Testis (tissue), 3 donors: ENCODE measurements around the gene MS4A6E. TPM values are rescaled to one million over a fixed set of nuclear protein-coding genes. Genes with fewer than 3 reads are reported as not detected.
"Not testable (repeated sequence)": the region's sequence is repeated elsewhere in the genome, so short reads cannot be mapped to it uniquely, and the experiment has no call there.

Experiments used
- DNase-seq: peaks from one replicate; pipeline ENCODE4 v3.0.0-alpha.2; 2019
- H3K27ac ChIP-seq, 2 donors: fragments of 200-600 bp; sonication (generic); one replicate each; pipeline ENCODE4 v1.5.1; 2019
- H3K27me3 ChIP-seq: fragments of 200-600 bp; sonication (generic); one replicate; pipeline ENCODE4 v1.5.1; 2019
- H3K36me3 ChIP-seq: fragments of 200-600 bp; sonication (generic); one replicate; pipeline ENCODE4 v1.5.1; 2017; ENCODE audit warnings: low read depth; ENCODE audit errors: missing control alignments
- H3K4me1 ChIP-seq: fragments of 200-600 bp; sonication (generic); one replicate; pipeline ENCODE4 v1.5.1; 2019
- H3K4me3 ChIP-seq, 2 donors: fragments of 200-600 bp; sonication (generic); one replicate each; pipeline ENCODE4 v1.5.1; 2017 to 2019
- H3K9me3 ChIP-seq: fragments of 200-600 bp; sonication (generic); one replicate; pipeline ENCODE4 v1.5.1; 2017
- POLR2A ChIP-seq: fragments of 450-650 bp; IDR thresholded peaks from one replicate; pipeline ENCODE4 v1.6.1; 2017; ENCODE audit warnings: antibody characterized with exemption, mild to moderate bottlenecking, moderate library complexity
- WGBS, 2 donors: methylation state at CpG; one replicate each; pipeline ENCODE4 v1.1.5; 2018; 5-methylcytosine and 5-hydroxymethylcytosine counted together
- intact Hi-C: fragments of 100-400 bp; cut with DNase I; formaldehyde crosslinking; loops from one replicate; pipeline ENCODE4 v1.15.1; 2023; ENCODE audit warnings: low total_unique reads
- polyA plus RNA-seq: library from polyadenylated mRNA; stranded (reverse); fragments of 350-450 nt; fragmentation: Illumina TruSeq; extraction: RNeasy Lipid Tissue Mini Kit (QIAGEN cat#74804); gene quantifications from one replicate; pipeline ENCODE4 v1.2.3, GENCODE V29; 2014; ENCODE audit warnings: low read depth, low replicate concordance; ENCODE audit not compliant: insufficient read depth
- total RNA-seq, 2 donors: library from RNA; depleted of rRNA; stranded (reverse); fragments of >200 nt; gene quantifications; one replicate each; pipeline ENCODE4 v1.2.3, GENCODE V29; 2016
- TF ChIP-seq, protein P1 (sequence below), 3 experiments: fragments of 450-650 bp in 2 of 3; fragments of 200-600 bp in 1 of 3; sonication (generic) in 1 of 3; IDR thresholded peaks; one replicate each; pipeline ENCODE4 v1.5.1; 2016 to 2019; ENCODE audit warnings: antibody characterized with exemption in 3 of 3, mild to moderate bottlenecking in 2 of 3, moderate library complexity in 1 of 3

MS4A6E gene
- total and polyA plus RNA-seq, 3 donors from 2014 or later = 31.4 to 167 (median 75.4) TPM

DNA sequence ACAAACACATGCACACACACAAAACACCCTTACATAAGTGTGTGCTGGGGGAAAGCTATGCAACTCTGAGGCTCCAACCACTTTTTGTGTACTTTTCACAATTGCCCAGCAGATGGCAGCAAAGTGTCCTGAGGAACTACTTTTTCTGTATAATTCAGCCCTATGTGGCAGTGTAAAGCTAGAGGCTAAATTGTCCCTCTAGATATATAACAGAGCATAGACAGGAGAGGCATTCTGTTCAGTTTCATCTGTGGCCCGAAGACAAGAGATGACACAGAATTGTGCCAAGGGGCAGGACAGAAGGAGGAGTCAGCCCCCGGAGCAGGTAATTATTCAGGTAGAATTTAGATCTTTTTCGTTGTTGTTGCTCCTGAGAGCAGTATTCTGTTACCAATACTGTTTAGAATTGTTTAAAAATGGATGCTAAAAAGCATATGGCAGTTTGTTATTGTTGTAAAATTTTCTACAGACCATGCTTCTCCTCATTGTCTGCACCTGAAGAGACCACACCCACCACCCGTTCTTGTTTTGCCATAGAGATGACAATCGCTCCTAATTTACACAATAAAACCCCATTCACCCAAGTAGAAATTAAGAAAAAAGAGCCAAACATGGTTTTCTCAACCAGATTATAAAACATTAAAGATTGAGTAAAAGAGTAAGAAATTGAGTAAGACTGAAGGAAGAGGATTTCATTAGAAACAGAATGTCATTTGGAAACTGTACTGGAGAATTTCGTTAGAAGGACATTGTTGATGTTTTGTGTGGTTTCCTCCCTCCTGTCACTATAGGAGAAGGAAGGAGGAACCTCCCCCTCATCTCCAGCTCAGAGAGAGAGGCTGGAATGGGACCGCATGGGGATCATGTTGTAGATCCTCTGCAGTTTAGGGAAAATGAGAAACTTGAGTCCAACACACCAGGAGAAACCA, 36.8 kb downstream of the MS4A6E start:
- Histone ChIP-seq H3K4me1 (no peaks in the 10 kb centered on the region), H3K36me3 (no peaks in the 10 kb centered on the region), H3K4me3 (no peak overlapping the region), H3K27ac (no peak overlapping the region), H3K27me3 (no peaks in the 10 kb centered on the region), H3K9me3 (no peaks in the 10 kb centered on the region)
- intact Hi-C loops = no loop called here
- WGBS, 2 donors = 40 to 62% methylated on average over 7 of the region's 7 CpGs
- DNase-seq = peak; percentile 75
- TF ChIP-seq, protein P1, sequence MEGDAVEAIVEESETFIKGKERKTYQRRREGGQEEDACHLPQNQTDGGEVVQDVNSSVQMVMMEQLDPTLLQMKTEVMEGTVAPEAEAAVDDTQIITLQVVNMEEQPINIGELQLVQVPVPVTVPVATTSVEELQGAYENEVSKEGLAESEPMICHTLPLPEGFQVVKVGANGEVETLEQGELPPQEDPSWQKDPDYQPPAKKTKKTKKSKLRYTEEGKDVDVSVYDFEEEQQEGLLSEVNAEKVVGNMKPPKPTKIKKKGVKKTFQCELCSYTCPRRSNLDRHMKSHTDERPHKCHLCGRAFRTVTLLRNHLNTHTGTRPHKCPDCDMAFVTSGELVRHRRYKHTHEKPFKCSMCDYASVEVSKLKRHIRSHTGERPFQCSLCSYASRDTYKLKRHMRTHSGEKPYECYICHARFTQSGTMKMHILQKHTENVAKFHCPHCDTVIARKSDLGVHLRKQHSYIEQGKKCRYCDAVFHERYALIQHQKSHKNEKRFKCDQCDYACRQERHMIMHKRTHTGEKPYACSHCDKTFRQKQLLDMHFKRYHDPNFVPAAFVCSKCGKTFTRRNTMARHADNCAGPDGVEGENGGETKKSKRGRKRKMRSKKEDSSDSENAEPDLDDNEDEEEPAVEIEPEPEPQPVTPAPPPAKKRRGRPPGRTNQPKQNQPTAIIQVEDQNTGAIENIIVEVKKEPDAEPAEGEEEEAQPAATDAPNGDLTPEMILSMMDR (IDR thresholded peaks at IDR 0.05) = peak; percentile 53 to 68 (median 63)
- TF ChIP-seq POLR2A = no peak

DNA sequence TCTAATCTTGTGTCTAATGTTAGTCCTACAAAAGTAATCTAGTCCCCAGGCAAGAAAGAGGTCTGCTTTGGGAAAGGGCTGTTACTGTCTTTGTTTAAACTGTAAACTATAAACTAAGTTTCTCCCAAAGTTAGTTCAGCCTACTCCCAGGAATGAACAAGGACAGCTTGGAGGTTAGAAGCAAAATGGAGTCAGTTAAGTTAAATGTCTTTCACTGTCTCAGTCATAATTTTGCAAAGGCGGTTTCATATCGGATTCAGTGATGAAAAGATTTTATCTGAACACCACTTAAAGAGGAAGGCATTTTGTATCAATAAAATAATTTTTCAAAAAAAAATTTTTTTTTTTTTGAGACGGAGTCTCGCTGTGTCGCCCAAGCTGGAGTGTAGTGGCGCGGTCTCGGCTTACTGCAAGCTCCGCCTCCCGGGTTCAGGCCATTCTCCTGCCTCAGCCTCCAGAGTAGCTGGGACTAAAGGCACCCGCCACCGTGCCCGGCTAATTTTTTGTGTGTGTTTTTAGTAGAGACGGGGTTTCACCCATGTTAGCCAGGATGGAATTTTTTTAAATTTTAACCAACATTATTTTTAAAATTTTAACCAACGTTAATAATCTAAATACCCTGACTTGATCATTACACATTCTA, 39.3 kb downstream of the MS4A6E start:
- H3K4me1 ChIP-seq, H3K4me3 ChIP-seq, H3K9me3 ChIP-seq, H3K36me3 ChIP-seq, DNase-seq, intact Hi-C loops, H3K27ac ChIP-seq, H3K27me3 ChIP-seq: not testable (repeated sequence)
- WGBS, 2 donors = 79 to 83% methylated on average over 15 of the region's 15 CpGs

DNA sequence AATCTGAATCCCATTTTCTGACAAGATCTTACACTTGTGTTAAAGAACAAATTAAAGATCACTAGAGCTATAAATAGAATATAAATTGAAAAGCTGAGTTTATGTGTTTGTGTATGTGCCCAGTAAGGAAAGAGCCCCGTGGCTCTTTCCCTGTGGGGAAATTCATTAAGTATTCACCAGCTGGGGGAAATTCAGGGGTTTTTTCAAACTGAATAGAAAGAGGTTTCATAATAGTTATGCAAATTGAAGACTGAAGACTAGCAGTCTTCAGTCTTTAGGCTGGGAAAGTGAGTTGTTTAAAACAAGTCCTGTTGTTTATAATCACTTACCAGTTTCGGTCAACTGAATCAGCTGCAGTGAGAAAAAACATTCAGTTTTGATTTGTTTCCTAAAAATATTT, 40.0 kb downstream of the MS4A6E start:
- TF ChIP-seq, protein P1 (IDR thresholded peaks at IDR 0.05) = no peak
- no peak for TF ChIP-seq POLR2A
- Histone ChIP-seq H3K27me3 (no peaks in the 10 kb centered on the region), H3K4me3 (no peak overlapping the region), H3K9me3 (no peaks in the 10 kb centered on the region), H3K4me1 (no peaks in the 10 kb centered on the region), H3K36me3 (no peaks in the 10 kb centered on the region), H3K27ac (no peak overlapping the region)
- DNase-seq = no peak
- intact Hi-C loops = no loop called here
- WGBS, 2 donors = 64 to 69% methylated on average over 2 of the region's 2 CpGs

DNA sequence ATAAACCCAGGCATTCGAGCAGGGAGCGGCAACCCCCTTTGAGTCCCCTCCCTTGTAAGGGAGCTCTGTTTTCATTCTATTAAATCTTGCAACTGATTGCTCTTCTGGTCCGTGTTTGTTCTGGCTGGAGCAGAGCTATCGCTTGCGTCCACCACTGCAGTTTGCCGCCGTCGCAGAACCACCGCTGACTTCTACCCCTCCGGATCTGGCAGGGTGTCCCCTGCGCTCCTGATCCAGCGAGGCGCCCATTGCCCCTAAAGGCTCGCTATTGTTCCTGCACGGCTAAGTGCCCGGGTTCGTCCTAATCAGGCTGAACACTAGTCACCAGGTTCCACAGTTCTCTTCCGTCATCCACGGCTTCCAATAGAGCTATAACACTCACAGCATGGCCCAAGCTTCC, 40.8 kb downstream of the MS4A6E start:
- no peaks in the 10 kb centered on the region for H3K36me3 ChIP-seq
- WGBS, 2 donors = 78 to 80% methylated on average over 19 of the region's 19 CpGs
- intact Hi-C loops = no loop called here
- no peaks in the 10 kb centered on the region for H3K4me1 ChIP-seq
- DNase-seq = no peak
- H3K27me3 ChIP-seq = no peaks in the 10 kb centered on the region
- no peak for TF ChIP-seq POLR2A
- H3K27ac ChIP-seq = no peak overlapping the region
- H3K4me3 ChIP-seq = no peak overlapping the region
- H3K9me3 ChIP-seq = no peaks in the 10 kb centered on the region

DNA sequence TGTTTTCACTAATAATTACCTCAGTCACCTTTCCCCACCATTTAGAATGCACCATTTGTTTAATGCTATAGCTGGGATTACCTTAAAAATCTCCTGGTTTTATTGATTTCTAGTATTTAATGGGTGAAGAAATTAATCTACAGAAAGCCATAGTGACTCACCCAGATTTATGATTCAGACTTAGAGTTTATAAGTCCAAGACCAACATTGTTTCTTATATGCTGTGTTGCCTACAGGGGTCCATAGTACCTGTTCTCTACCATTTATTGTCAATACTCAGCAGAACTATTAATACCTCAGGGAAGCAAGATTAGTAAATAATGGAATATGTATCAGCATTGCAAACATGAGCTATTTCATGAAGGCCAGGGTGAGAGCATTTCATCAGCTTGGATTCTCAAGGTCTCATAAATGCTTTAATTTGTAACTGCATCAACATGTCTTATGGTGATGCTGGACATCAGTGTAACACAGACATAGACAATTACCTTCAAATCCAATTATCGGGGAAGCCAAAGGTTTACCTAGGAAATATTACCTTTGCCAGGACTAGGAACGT, 43.3 kb downstream of the MS4A6E start:
- H3K4me1 ChIP-seq = no peaks in the 10 kb centered on the region
- intact Hi-C loops = no loop called here
- H3K36me3 ChIP-seq = no peaks in the 10 kb centered on the region
- no peak overlapping the region for H3K27ac ChIP-seq
- no peak for DNase-seq
- no peaks in the 10 kb centered on the region for H3K27me3 ChIP-seq
- H3K9me3 ChIP-seq = no peaks in the 10 kb centered on the region
- TF ChIP-seq POLR2A = no peak
- TF ChIP-seq, protein P1 (IDR thresholded peaks at IDR 0.05) = no peak
- 68 to 69% methylated on average over 2 of the region's 2 CpGs for WGBS, 2 donors
- no peak overlapping the region for H3K4me3 ChIP-seq
